Measurements from ENCODE around the gene PEA15.

DNA sequence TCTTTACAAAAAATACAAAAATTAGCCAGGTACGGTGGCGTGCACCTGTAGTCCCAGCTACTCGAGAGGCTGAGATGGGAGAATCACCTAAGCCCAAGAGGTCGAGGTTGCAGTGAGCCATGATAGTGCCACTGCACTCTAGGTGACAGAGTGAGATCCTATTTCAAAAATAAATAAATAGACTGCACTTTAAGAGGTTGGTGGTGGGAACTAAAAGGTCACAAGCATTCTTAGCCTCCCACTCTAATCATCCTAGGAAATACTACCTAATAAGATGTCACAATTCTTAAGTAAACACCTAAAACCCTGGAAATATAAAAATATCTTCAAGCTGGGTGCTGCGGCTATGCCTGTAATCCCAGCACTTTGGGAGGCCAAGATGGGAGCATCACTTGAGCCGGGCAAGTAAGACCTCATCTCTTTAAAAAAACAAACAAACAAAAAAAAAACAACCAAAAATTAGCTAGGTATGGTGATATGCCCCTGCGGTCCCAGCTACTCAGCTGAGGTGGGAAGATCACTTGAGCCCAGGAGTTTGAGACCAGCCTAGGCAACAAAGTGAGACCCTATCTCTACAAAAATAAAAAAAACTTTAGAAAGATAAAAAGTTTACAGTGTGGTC, 53.1 kb downstream of the PEA15 start:
- no peak for TF ChIP-seq ZNF70 (CRISPR knock-in tag; IDR thresholded peaks at IDR 0.05)
- TF ChIP-seq ESRRG (CRISPR knock-in tag; IDR thresholded peaks at IDR 0.05): no peak
- TF ChIP-seq, protein P1, sequence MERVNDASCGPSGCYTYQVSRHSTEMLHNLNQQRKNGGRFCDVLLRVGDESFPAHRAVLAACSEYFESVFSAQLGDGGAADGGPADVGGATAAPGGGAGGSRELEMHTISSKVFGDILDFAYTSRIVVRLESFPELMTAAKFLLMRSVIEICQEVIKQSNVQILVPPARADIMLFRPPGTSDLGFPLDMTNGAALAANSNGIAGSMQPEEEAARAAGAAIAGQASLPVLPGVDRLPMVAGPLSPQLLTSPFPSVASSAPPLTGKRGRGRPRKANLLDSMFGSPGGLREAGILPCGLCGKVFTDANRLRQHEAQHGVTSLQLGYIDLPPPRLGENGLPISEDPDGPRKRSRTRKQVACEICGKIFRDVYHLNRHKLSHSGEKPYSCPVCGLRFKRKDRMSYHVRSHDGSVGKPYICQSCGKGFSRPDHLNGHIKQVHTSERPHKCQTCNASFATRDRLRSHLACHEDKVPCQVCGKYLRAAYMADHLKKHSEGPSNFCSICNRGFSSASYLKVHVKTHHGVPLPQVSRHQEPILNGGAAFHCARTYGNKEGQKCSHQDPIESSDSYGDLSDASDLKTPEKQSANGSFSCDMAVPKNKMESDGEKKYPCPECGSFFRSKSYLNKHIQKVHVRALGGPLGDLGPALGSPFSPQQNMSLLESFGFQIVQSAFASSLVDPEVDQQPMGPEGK (CRISPR knock-in tag; IDR thresholded peaks at IDR 0.05; ENCODE audit: borderline replicate concordance): no peak
- TF ChIP-seq, protein P2, sequence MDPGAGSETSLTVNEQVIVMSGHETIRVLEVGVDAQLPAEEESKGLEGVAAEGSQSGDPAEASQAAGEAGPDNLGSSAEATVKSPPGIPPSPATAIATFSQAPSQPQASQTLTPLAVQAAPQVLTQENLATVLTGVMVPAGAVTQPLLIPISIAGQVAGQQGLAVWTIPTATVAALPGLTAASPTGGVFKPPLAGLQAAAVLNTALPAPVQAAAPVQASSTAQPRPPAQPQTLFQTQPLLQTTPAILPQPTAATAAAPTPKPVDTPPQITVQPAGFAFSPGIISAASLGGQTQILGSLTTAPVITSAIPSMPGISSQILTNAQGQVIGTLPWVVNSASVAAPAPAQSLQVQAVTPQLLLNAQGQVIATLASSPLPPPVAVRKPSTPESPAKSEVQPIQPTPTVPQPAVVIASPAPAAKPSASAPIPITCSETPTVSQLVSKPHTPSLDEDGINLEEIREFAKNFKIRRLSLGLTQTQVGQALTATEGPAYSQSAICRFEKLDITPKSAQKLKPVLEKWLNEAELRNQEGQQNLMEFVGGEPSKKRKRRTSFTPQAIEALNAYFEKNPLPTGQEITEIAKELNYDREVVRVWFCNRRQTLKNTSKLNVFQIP (CRISPR knock-in tag; IDR thresholded peaks at IDR 0.05; ENCODE audit: borderline replicate concordance, low read depth): no peak
- no peak for TF ChIP-seq CSDC2 (CRISPR knock-in tag; IDR thresholded peaks at IDR 0.05)
- no peak for TF ChIP-seq TCF4 (CRISPR knock-in tag; IDR thresholded peaks at IDR 0.05; ENCODE audit: borderline replicate concordance)
- no peak for TF ChIP-seq ARNTL (CRISPR knock-in tag; IDR thresholded peaks at IDR 0.05; ENCODE audit: borderline replicate concordance, low read depth)
- TF ChIP-seq ISL1 (CRISPR knock-in tag; IDR thresholded peaks at IDR 0.05): no peak
- no peak for TF ChIP-seq TOX (CRISPR knock-in tag; IDR thresholded peaks at IDR 0.05; ENCODE audit: borderline replicate concordance)
- no peak for TF ChIP-seq ZFP3 (CRISPR knock-in tag; IDR thresholded peaks at IDR 0.05)
- no peak for TF ChIP-seq ZNF8 (CRISPR knock-in tag; IDR thresholded peaks at IDR 0.05)
- no peak for TF ChIP-seq SNAI2 (CRISPR knock-in tag; IDR thresholded peaks at IDR 0.05)
- TF ChIP-seq, protein P3, sequence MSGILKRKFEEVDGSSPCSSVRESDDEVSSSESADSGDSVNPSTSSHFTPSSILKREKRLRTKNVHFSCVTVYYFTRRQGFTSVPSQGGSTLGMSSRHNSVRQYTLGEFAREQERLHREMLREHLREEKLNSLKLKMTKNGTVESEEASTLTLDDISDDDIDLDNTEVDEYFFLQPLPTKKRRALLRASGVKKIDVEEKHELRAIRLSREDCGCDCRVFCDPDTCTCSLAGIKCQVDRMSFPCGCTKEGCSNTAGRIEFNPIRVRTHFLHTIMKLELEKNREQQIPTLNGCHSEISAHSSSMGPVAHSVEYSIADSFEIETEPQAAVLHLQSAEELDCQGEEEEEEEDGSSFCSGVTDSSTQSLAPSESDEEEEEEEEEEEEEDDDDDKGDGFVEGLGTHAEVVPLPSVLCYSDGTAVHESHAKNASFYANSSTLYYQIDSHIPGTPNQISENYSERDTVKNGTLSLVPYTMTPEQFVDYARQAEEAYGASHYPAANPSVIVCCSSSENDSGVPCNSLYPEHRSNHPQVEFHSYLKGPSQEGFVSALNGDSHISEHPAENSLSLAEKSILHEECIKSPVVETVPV (CRISPR knock-in tag; IDR thresholded peaks at IDR 0.05): no peak
